Upper lobe of left lung (tissue), 6 donors: Measurements from ENCODE around the gene NCS1. TPM values are rescaled to one million over a fixed set of nuclear protein-coding genes. Genes with fewer than 3 reads are reported as not detected.

Experiments
- ATAC-seq, 2 donors: fragments of 200-7000 bp; cut with Tn5 transposase; one replicate each; pipeline ENCODE4 v1.9.1; 2022; ENCODE audit warnings: mild to moderate bottlenecking in 2 of 2, moderate library complexity in 2 of 2; ENCODE audit not compliant: low FRiP score in 2 of 2
- DNase-seq, 2 donors: peaks; one replicate each; pipeline ENCODE4 v3.0.0-alpha.2; 2019 to 2020
- H3K27ac ChIP-seq, 4 donors: fragments of 200-600 bp; sonication (generic); one replicate each; pipeline ENCODE4 v1.5.1; 2016 to 2019
- H3K27me3 ChIP-seq, 4 donors: fragments of 200-600 bp; sonication (generic); one replicate each; pipeline ENCODE4 v1.5.1; 2017 to 2019
- H3K36me3 ChIP-seq, 4 donors: fragments of 200-600 bp; sonication (generic); one replicate each; pipeline ENCODE4 v1.5.1; 2016 to 2019
- H3K4me1 ChIP-seq, 4 donors: fragments of 200-600 bp; sonication (generic); one replicate each; pipeline ENCODE4 v1.5.1; 2018 to 2019
- H3K4me3 ChIP-seq, 4 donors: fragments of 200-600 bp; sonication (generic); one replicate each; pipeline ENCODE4 v1.5.1; 2017 to 2019; ENCODE audit warnings: mild to moderate bottlenecking in 2 of 4, moderate library complexity in 1 of 4
- H3K9me3 ChIP-seq, 4 donors: fragments of 200-600 bp; sonication (generic); one replicate each; pipeline ENCODE4 v1.5.1; 2018 to 2019
- EP300 ChIP-seq, 4 donors: sonication (generic); formaldehyde crosslinking; IDR thresholded peaks; one replicate each; pipeline ENCODE4 v1.5.1; 2017; ENCODE audit warnings: antibody characterized with exemption in 4 of 4, control low read depth in 2 of 4
- POLR2A ChIP-seq, 4 donors: fragments of 450-650 bp; IDR thresholded peaks; one replicate each; pipeline ENCODE4 v1.5.1; 2016 to 2017; ENCODE audit warnings: antibody characterized with exemption in 4 of 4, mild to moderate bottlenecking in 2 of 4
- POLR2AphosphoS5 ChIP-seq, 2 donors: sonication (generic); formaldehyde crosslinking; IDR thresholded peaks; one replicate each; pipeline ENCODE4 v1.5.1; 2017; ENCODE audit warnings: antibody characterized with exemption in 2 of 2
- WGBS, 2 donors: methylation state at CpG; one replicate each; pipeline ENCODE4 v1.1.5; 2017 to 2018; 5-methylcytosine and 5-hydroxymethylcytosine counted together
- total RNA-seq, 6 donors: library from RNA; depleted of rRNA in 4 of 6; stranded (reverse); fragments of >200 nt in 4 of 6; gene quantifications; one replicate each; pipeline versions ENCODE4 v1.1.0 to v1.2.1, GENCODE V29; 2016 to 2021
- TF ChIP-seq, protein P1 (sequence below), 6 experiments: fragments of 450-650 bp in 4 of 6; fragments of 200-600 bp in 2 of 6; sonication (generic) in 2 of 6; IDR thresholded peaks; one replicate each; pipeline ENCODE4 v1.5.1; 2016 to 2019; ENCODE audit warnings: antibody characterized with exemption in 6 of 6
- donor health status: DM: no; HTN: no; CAD: no; lungs with moderate emphysema.
- donor health status: DM: no; HTN: yes; CAD: no; lungs with severe emphysema.

The NCS1 gene
- total RNA-seq, 6 donors from 2014 or later: 2.7 to 10.0 (median 3.9) TPM

DNA sequence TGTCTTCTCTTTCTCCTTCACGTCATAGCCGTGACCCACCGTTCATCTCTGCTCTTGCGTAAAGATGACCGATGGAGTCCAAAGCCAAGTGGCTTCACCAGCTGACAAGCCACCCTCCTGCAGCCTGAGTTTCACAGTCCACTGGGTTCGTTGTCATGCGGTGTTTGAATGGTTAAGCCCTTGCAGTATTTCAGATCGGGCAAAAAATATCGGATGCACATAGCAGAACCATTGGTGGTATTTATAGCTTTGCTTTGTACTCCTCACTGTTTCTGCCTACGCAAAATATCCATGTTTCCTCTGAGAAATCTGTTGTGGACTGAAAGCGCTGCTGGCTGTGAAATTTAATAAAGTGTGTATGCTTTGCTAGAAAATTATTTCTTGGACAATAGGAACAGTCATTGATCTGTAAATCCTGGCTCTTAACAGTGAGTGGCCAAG, 34.5 kb upstream of the NCS1 start:
- peaks cover 0 to 31% (median 16%) of the 10 kb centered on the region in 4 donors for H3K36me3 ChIP-seq
- TF ChIP-seq POLR2A (IDR thresholded peaks at IDR 0.05) (no peak), POLR2AphosphoS5 (IDR thresholded peaks at IDR 0.05) (no peak), EP300 (IDR thresholded peaks at IDR 0.05) (no peak)
- TF ChIP-seq, protein P1, sequence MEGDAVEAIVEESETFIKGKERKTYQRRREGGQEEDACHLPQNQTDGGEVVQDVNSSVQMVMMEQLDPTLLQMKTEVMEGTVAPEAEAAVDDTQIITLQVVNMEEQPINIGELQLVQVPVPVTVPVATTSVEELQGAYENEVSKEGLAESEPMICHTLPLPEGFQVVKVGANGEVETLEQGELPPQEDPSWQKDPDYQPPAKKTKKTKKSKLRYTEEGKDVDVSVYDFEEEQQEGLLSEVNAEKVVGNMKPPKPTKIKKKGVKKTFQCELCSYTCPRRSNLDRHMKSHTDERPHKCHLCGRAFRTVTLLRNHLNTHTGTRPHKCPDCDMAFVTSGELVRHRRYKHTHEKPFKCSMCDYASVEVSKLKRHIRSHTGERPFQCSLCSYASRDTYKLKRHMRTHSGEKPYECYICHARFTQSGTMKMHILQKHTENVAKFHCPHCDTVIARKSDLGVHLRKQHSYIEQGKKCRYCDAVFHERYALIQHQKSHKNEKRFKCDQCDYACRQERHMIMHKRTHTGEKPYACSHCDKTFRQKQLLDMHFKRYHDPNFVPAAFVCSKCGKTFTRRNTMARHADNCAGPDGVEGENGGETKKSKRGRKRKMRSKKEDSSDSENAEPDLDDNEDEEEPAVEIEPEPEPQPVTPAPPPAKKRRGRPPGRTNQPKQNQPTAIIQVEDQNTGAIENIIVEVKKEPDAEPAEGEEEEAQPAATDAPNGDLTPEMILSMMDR (IDR thresholded peaks at IDR 0.05): no peak
- no peak for ATAC-seq
- DNase-seq: no peak
- 85 to 93% methylated on average over 11 of the region's 11 CpGs for WGBS, 2 donors
- H3K9me3 ChIP-seq: no peaks in the 10 kb centered on the region
- H3K4me1 ChIP-seq: peaks cover 6 to 19% (median 12%) of the 10 kb centered on the region in 4 donors
- H3K27ac ChIP-seq: peak overlapping the region in 1 of 4 donors; percentile 27
- no peak overlapping the region for H3K4me3 ChIP-seq
- no peaks in the 10 kb centered on the region for H3K27me3 ChIP-seq

DNA sequence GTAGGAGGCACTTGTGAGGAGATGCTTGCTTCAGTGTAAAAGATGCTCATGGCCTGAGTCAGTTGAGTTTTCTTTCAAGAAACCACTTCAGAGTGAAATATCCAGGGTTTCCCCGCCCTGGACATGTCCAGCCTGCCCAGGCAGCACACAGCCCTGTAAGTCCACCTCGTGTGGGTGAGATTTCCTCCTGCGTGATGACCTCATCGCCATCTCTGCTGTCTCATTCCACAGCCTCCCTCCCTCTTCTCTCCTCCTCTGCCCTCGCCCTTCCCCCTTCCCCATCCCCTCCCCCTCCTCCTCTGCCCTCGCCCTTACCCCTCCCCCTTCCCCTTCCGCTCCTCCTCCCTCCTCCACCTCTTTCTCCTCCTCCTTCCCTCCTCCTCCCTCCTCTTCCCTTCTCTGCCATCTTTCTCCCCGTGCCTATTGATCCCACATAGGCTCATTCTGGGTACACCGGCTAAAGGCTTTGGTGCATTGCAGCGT, 34.0 kb upstream of the NCS1 start:
- Histone ChIP-seq H3K4me1 (peaks cover 6 to 19% (median 12%) of the 10 kb centered on the region in 4 donors), H3K27ac (peak overlapping the region in 1 of 4 donors; percentile 27), H3K36me3 (peaks cover 0 to 31% (median 13%) of the 10 kb centered on the region in 4 donors), H3K4me3 (no peak overlapping the region), H3K27me3 (no peaks in the 10 kb centered on the region), H3K9me3 (no peaks in the 10 kb centered on the region)
- DNase-seq: peak in 1 of 2 donors; percentile 54
- WGBS, 2 donors: 35 to 51% methylated on average over 8 to 10 of the region's 10 CpGs
- peak; percentile 52 to 89 for ATAC-seq
- TF ChIP-seq POLR2A (IDR thresholded peaks at IDR 0.05): no peak
- TF ChIP-seq EP300 (IDR thresholded peaks at IDR 0.05): no peak
- TF ChIP-seq POLR2AphosphoS5 (IDR thresholded peaks at IDR 0.05): no peak
- TF ChIP-seq, protein P1 (IDR thresholded peaks at IDR 0.05): no peak

DNA sequence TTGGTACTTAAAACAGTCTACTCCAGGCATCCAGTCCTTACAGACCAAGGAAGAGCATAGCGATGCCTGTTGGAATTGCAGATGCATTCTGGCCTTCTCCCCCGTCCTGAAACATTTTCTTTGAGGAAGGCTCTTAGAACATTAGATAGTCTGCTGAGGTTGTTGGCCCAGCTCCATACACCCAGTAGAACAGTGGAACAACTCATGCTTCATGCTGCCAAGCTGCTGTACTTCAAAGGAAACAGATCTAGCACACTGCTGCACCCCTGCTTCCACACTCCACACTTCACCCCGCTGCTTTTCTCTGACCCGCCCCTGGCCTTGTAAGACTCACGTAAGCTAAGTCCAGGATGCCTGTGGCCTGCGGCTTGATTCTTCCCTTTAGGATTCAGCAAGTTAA, 33.4 kb upstream of the NCS1 start:
- no peak for DNase-seq
- no peak for TF ChIP-seq POLR2AphosphoS5 (IDR thresholded peaks at IDR 0.05)
- no peak for TF ChIP-seq EP300 (IDR thresholded peaks at IDR 0.05)
- TF ChIP-seq, protein P1 (IDR thresholded peaks at IDR 0.05): no peak
- no peak for TF ChIP-seq POLR2A (IDR thresholded peaks at IDR 0.05)
- H3K27me3 ChIP-seq: no peaks in the 10 kb centered on the region
- ATAC-seq: peak; percentile 36 to 80
- H3K4me1 ChIP-seq: peaks cover 7 to 19% (median 12%) of the 10 kb centered on the region in 4 donors
- H3K4me3 ChIP-seq: no peak overlapping the region
- 60 to 65% methylated on average over 6 of the region's 6 CpGs for WGBS, 2 donors
- H3K27ac ChIP-seq: no peak overlapping the region
- H3K36me3 ChIP-seq: peaks cover 0 to 31% (median 10%) of the 10 kb centered on the region in 4 donors
- H3K9me3 ChIP-seq: no peaks in the 10 kb centered on the region

DNA sequence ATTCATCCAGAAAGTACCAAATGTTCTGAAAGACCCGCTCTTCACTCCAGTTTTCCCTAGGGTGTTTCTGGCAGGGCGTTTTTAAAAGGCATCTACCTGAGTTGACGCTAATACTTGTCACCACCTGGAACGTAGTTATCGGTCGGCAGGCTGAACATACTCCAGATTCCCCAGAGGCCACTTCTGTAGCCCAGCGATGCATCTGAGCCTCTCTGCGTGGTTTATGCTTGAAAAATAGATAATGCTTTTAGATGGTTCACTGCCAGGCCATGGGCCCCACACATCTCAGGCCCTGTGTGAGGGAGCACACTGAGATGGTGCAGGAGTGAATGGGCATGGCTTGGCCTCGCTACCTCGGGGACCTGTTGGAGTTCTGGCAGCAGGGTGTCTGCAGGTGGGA, 33.0 kb upstream of the NCS1 start:
- ATAC-seq (no peak), DNase-seq (no peak)
- Histone ChIP-seq H3K27me3 (no peaks in the 10 kb centered on the region), H3K36me3 (peaks cover 0 to 28% (median 10%) of the 10 kb centered on the region in 4 donors), H3K4me1 (peaks cover 9 to 19% (median 13%) of the 10 kb centered on the region in 4 donors), H3K27ac (no peak overlapping the region), H3K9me3 (no peaks in the 10 kb centered on the region), H3K4me3 (no peak overlapping the region)
- 69 to 86% methylated on average over 10 of the region's 10 CpGs for WGBS, 2 donors
- TF ChIP-seq POLR2AphosphoS5 (IDR thresholded peaks at IDR 0.05) (no peak), EP300 (IDR thresholded peaks at IDR 0.05) (no peak), POLR2A (IDR thresholded peaks at IDR 0.05) (no peak)
- TF ChIP-seq, protein P1 (IDR thresholded peaks at IDR 0.05): no peak

DNA sequence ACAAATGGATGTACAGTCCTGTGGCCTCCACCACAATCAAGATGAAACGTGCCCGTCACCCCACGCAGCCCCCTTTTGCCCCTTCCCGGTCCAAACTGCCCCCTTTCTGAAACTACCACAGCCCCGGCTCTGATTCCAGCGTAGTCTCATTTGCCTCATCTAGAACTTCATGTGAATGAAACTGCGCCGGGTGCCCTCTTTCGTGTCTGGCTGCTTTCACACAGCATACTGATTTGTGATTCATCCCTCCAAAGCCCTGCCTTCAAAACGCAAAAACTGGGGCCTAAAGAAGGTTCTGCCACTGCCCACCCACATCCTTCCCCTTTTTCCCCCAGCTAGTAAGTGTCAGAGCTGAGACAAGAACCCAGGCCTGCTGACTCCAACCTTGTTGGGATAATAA, 31.5 kb upstream of the NCS1 start:
- H3K27me3 ChIP-seq: no peaks in the 10 kb centered on the region
- DNase-seq: no peak
- H3K4me3 ChIP-seq: no peak overlapping the region
- H3K4me1 ChIP-seq: peaks cover 9 to 19% (median 16%) of the 10 kb centered on the region in 4 donors
- no peak for ATAC-seq
- H3K36me3 ChIP-seq: peaks cover 0 to 14% (median 2%) of the 10 kb centered on the region in 4 donors
- WGBS, 2 donors: 68 to 73% methylated on average over 10 of the region's 10 CpGs
- no peaks in the 10 kb centered on the region for H3K9me3 ChIP-seq
- H3K27ac ChIP-seq: no peak overlapping the region
- TF ChIP-seq EP300 (IDR thresholded peaks at IDR 0.05): no peak
- no peak for TF ChIP-seq POLR2A (IDR thresholded peaks at IDR 0.05)
- TF ChIP-seq POLR2AphosphoS5 (IDR thresholded peaks at IDR 0.05): no peak
- TF ChIP-seq, protein P1 (IDR thresholded peaks at IDR 0.05): no peak
